GM18858 (cell line): ENCODE data around the gene GNG7.
"Not testable (repeated sequence)": the region's sequence is repeated elsewhere in the genome, so short reads cannot be mapped to it uniquely, and the experiment has no call there.

ENCODE experiments used
- ATAC-seq: cut with Tn5 transposase; IDR thresholded peaks from one replicate; pipeline ENCODE4 v1.9.1; 2021; ENCODE audit not compliant: unreplicated experiment

Gene GNG7

DNA sequence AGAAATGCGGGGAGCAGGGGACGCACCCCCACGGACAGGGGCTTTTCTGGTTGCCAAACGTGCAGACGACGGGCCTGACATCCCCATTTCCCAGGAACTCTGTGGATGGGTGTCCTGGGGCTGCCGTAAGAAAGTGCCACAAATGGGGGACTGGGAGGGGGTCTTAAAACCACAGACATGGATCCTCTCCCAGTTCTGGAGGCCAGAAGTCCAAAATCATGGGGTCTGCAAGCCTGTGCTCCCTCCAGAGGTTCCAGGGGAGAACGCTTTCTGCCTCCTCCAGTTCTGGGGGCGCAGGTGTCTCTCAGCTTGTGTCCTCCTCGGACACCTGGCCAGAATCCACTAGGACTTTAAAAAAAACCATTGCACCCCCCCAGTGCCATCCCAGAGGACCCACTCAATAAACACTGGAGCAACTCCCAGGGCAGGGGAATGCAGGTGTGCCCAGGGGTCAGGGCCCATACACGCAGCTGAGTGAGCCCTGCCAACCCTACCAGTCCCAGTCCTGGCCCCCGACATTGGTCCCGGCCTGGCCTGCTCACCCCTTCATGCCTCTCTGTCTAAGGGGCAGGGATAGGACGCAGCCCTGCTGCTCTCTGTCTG lies 122.7 kb downstream of the GNG7 start:
- no peak for ATAC-seq

DNA sequence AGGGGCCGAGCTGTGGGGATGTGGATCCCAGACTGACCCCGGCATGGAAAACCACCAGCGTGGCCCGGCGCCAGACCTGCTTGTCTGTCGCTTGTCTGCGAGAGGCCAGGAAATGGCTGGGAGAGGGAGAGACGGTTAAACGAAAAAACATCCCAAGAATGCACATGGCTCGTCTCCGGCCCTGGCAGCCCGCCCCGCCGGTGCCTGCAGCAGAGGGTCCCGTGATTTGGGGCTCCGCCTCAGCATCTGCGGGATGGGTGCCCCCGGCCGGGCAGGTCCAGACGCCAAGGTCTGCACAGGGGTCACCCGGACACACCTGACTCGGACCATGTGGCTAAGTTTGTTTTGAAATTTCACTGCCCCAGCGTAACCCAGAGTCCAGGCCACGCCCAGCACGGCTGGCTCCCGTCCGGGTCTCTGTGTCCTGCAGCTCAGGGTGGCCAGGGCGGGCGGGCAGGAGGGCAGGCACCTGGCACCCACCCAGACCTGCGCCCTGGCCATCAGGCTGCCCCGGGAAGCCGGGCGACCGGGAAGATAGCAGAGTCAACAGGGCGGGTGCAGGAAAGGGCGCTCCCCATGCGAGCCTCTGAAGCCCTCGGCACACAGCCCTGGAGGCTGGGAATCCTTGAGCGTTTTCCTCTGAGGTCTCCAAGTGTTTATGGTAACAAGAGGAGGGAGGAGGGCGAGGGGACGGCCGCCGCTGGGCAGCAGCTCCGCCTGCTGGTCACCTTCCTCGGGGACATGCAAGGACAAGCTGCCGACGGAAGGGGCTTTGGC lies 123.4 kb downstream of the GNG7 start:
- ATAC-seq: no peak

DNA sequence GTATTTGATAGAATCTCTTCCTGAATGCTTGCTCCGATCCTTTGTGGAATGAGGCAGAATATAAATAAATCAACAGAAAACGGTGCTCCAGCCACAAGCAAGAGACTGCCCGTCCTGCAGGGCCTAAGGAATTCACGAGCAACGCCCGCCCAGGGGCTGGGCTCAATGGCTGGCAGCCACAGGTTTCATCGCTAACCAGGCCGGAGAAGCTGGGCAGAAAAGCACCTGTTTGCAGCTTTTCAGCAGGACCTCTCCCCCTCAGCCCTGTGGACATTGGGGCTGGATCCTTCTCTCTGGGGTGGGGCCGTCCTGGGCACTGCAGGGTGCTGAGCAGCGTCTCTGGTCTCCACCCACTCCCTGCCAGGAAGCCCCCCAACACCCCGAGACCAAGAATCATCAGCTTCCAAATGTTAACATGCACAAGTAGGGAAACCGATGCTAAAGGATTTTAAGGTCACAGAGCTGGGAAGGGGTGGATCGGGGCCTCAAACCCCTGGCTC lies 124.1 kb downstream of the GNG7 start:
- no peak for ATAC-seq

DNA sequence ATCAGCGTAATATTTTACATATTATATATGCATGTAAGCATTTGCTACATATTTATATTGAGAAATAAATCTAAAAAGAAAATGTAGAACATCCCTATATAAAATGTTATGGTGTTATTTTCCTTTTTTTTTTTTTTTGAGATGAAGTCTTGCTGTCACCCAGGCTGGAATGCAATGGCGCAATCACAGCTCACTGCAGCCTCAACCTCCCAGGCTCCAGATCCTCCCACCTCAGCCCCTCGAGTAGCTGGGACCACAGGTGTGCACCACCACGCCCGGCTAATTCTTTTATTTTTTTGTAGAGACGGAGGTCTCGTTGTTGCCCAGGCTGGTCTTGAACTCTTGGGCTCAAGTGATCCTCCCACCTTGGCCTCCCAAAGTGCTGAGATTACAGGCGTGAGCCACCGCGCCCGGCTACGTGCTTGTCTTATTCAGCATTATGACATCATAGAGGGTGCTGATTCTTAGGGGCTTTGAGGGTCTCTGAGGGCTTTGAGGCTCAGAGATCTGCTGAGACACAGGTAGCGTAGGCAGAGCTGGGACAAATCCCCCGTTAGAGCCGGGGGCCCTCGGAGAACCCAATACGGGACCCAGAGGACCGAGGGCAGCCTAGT lies 124.7 kb downstream of the GNG7 start:
- no peak for ATAC-seq

DNA sequence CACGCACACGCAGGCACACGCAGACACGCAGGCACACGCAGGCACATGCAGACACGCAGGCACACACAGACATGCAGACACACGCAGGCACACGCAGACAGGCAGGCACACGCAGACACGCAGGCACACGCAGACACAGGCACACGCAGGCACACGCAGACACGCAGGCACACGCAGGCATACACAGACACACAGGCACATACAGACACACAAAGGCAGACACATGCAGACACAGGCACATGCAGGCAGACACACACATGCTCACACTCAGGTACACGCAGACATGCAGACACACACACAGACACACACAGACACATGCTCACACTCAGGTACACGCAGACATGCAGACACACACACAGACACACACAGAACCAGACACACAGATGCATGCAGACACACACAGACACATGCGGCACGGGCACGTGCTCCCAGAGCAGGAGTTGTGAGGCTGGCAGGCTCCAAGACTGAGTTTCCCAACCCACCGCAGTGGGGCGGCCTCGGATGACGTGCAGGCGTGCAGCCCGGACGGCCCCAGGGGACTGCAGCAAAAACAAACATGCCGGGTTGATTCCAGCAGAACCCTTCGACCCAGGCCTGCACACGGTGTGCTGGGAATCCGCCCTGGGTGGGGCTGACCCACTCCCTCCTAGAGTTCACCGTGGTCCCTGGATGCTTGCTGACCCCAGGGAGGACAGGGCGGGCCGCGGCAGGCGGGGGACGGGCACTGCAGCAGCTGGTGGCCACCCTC lies 126.6 kb downstream of the GNG7 start:
- ATAC-seq: no peak

GRCh38 chr19:2574971-2575630 lies 127.4 kb downstream of the GNG7 start:
- ATAC-seq: no peak

DNA sequence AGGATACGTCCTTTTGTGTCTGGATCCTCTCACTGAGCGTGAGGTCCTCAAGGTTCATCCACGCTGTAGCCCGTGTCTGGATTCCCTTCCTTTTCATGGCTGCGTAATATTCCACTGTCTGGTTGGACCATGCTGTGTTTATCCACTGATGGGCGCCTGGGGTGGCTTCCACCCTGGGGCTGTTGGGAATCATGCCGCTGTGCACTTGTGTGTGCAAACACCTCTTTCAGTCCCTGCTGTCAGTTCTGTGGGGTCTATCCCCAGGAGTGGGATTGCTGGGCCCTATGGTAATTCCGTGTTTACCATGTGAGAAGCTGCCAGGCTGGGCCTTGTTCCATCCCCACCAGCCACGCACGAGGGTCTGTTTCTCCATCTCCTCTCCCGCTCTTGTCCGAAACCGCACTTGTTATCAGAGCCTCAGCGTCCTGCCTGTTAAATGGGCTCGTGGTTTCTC lies 128.0 kb downstream of the GNG7 start:
- no peak for ATAC-seq

- no peak for ATAC-seq
Measured at GRCh38 chr19:2573916-2574315, 128.6 kb downstream of the GNG7 start.

DNA sequence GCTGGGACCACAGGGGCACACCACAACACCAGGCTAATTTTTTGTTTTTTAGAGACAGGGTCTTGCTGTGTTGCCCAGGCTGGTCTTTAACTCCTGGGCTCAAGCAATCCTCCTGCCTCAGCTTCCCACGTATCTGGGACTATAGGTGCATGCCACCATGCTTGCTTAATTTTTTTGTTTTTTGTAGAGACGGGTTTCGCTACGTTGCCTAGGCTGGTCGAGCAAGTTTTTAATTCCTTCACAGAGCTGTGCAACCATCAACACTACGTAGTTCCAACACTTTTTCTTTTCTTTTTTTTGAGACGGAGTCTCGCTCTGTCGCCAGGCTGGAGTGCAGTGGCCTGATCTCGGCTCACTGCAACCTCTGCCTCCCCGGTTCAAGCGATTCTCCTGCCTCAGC lies 130.3 kb downstream of the GNG7 start:
- not testable (repeated sequence) for ATAC-seq

DNA sequence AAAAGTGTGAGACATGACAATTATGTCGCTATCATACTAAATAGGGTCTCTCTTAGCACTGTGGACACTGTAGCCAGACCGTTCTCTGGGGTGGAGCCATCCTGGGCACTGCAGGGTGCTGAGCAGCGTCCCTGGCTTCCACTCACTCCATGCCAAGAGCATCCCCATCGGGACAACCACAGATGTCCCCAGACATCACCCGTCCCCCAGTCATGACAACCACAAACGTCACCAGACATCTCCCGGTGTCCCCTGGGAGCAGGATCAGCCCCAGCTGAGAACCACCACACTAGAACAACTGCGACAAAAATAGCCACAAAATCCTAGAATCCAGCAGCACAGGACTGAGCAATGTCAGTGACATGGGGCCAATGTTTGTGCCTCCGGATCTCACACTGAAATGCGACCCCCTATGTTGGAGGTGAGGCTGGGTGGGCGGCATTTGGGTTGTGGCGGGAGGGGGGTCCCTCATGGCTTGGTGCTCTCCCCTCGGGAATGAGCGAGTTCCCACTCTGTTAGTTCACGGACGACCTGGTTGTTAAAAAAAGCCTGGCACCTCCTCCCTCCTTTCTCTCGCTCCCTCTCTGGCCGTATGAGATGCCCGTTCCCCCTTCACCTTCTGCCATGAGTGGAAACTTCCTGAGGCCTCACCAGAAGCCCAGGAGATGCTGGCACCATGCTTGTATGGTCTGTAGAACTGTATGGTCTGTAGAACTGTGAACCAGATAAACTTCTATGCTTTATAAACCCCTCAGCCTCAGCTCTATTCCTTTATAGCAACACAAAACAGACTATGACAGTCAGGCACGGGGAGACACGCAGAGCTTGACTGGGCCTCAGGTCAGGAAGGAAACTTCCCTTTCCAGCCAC lies 132.7 kb downstream of the GNG7 start:
- ATAC-seq: no peak

DNA sequence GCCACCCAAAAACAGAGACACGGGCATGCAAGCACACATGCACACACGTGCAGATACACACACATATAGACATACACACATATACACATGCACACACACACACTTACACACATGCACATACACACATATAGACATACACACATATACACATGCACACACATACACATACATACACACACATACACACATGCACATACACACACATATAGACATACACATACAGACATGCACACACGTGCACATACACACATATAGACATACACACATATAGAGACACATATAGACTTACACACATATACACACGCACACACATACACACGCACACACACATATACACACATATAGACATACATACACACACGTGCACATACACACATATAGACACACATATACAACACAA lies 134.5 kb downstream of the GNG7 start:
- no peak for ATAC-seq

DNA sequence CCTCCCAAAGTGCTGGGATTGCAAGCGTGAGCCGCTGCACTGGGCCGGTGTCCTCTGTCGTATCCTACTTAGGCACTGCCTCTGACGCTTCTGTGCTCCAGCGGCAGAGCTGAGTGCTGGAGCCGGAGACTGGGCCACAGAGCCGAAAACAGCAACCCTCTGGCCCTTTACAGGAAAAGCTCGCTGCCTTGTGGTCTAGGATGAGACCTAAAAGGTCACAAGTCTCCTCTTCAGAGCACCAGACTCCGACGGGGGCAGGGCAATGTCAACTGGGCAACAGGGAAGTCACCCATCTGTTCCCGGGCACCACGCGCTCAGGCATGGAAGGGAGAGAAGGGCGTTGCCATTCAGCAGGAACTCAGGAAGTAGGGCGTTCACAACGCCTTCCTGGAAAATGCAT lies 134.9 kb downstream of the GNG7 start:
- ATAC-seq: no peak

DNA sequence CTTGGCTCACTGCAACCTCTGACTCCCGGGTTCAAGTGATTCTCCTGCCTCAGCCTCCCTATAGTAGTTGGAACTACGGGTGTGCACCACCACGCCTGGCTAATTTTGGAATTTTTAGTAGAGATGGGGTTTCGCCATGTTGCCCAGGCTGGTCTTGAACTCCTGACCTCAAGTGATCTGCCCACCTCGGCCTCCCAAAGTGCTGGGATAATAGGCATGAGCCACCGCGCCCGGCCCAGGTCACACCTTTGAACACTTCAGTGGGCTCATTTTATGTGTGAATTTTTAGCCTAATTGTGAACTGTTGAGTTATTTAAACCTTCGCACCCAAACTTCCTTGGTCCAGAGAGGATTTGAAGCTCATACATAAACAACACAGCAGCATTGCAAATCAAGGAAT lies 138.9 kb downstream of the GNG7 start:
- ATAC-seq: not testable (repeated sequence)

GRCh38 chr19:2561895-2562294 lies 140.6 kb downstream of the GNG7 start:
- ATAC-seq: peak; percentile 43

- no peak for ATAC-seq
Measured at GRCh38 chr19:2561221-2561620, 141.3 kb downstream of the GNG7 start.

DNA sequence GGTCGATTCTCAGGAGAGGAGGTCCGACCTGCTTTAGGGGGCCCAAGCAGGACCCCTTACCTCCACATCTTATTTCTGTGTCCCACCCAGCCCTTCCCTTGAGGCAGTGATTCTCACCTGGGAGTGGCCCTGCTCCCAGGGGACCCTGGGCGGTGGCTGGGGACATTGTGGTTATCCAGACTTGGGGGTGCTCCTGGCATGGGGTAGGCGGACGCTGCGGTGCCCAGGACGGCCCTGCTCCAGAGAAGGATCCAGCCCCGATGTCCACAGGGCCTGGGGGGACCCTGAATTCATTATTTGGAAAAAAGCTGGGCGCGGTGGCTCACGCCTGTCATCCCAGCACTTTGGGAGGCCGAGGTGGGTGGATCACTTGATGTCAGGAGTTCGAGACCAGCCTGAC lies 142.1 kb downstream of the GNG7 start:
- no peak for ATAC-seq

- no peak for ATAC-seq
Measured at GRCh38 chr19:2558543-2558942, 144.0 kb downstream of the GNG7 start.

- ATAC-seq: not testable (repeated sequence)
Measured at GRCh38 chr19:2558131-2558530, 144.4 kb downstream of the GNG7 start.

DNA sequence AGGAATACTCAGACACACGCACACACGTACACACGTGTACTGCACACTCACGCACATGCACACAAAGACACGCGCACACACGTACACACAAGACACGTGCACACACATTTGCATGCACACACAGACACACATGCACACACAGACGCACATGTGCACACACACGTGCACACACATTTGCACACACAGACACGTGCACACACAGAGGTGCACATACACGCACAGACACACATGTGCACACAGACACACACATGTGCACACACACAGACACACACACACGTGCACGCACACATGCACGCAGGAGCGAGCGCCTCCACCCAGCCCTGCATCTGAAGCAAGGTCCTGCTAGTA lies 145.4 kb downstream of the GNG7 start:
- no peak for ATAC-seq
